HCT116 (cell line): ENCODE data around the gene CERS5. TPM values are rescaled to one million over a fixed set of nuclear protein-coding genes. Genes with fewer than 3 reads are reported as not detected.
A peak's percentile ranks its signal among the peaks of the same experiment; 100 is the strongest.

ENCODE experiments used
- ATAC-seq: fragments of 200-7000 bp; cut with Tn5 transposase; 2 replicates; pipeline ENCODE4 v1.9.1; 2020; ENCODE audit warnings: mild to moderate bottlenecking, moderate library complexity
- BruUV-seq: library from RNA; stranded (reverse); fragments of 400-500 nt; replicated peaks from 2 replicates; lab custom pipeline; 2021; lab: Mats Ljungman, UMichigan
- CTCF ChIA-PET: fragments of 300-600 bp; sonication (Branson Sonifier 250); formaldehyde crosslinking; loops from one replicate; lab custom pipeline; 2021; ENCODE audit warnings: antibody characterized with exemption; lab: Charles Lee
- POLR2A ChIA-PET: fragments of 300-600, 350-600 bp; sonication (Branson Sonifier 250); formaldehyde crosslinking; loops from one replicate; lab custom pipeline; 2021; ENCODE audit warnings: antibody characterized with exemption; lab: Charles Lee
- RAD21 ChIA-PET, 2 experiments: fragments of 300-600 bp; sonication (Branson Sonifier 250); formaldehyde crosslinking; loops; one replicate each; lab custom pipeline; 2023; ENCODE audit warnings: low total read pairs in 2 of 2; ENCODE audit not compliant: uncharacterized antibody in 2 of 2, unreplicated experiment in 2 of 2, low non-redundant PET in 1 of 2; lab: Charles Lee
- DNase-seq: peaks from one replicate; pipeline ENCODE4 v3.0.0-alpha.2; 2010; ENCODE audit warnings: low read depth, low spot score
- H2AFZ ChIP-seq: fragments of 200-600 bp; shearing (Covaris generic), sonication (generic); 2 replicates; pipeline ENCODE4 v1.6.1; 2017; ENCODE audit warnings: low read depth, mixed run types, mixed read lengths, antibody characterized with exemption, low read length; ENCODE audit not compliant: poor library complexity, severe bottlenecking
- H3K27ac ChIP-seq: 2 replicates; pipeline ENCODE4 v1.5.1; 2012; ENCODE audit warnings: low read depth, low read length
- H3K27me3 ChIP-seq: fragments of 200-600 bp; sonication (generic); 2 replicates; pipeline ENCODE4 v1.6.1; 2016; ENCODE audit warnings: mixed run types, low read length, mixed read lengths; ENCODE audit not compliant: insufficient read depth
- H3K36me3 ChIP-seq, 2 experiments: fragments of 200-500 bp in 1 of 2; fragments of 200-600 bp in 1 of 2; sonication (Bioruptor generic) in 1 of 2; sonication (generic) in 1 of 2; 2 replicates each; pipeline versions ENCODE4 v1.5.1 to v1.6.1; 2014 to 2016; ENCODE audit warnings: low read length in 2 of 2, inconsistent platforms in 1 of 2, mixed read lengths in 1 of 2, mixed run types in 1 of 2; ENCODE audit not compliant: insufficient read depth in 2 of 2, control insufficient read depth in 1 of 2
- H3K4me1 ChIP-seq, 2 experiments: fragments of 200-600 bp in 1 of 2; sonication (generic) in 1 of 2; 2 replicates each; pipeline versions ENCODE4 v1.5.1 to v1.6.1; 2012 to 2017; ENCODE audit warnings: low read length in 2 of 2, inconsistent platforms in 1 of 2, mild to moderate bottlenecking in 1 of 2, mixed read lengths in 1 of 2, mixed run types in 1 of 2, moderate library complexity in 1 of 2; ENCODE audit not compliant: insufficient read depth in 2 of 2, control insufficient read depth in 1 of 2
- H3K4me2 ChIP-seq: fragments of 200-600 bp; sonication (generic); 2 replicates; pipeline ENCODE4 v1.6.1; 2017; ENCODE audit warnings: mixed run types, low read length, mixed read lengths
- H3K4me3 ChIP-seq, 2 experiments: fragments of 200-600 bp in 1 of 2; sonication (generic) in 1 of 2; replicated peaks in 1 of 2; 2 replicates each; pipeline ENCODE4 v1.5.1; 2011 to 2016; ENCODE audit warnings: low read length in 2 of 2, control low read depth in 1 of 2, low read depth in 1 of 2, mild to moderate bottlenecking in 1 of 2, mixed read lengths in 1 of 2, mixed run types in 1 of 2
- H3K79me2 ChIP-seq: fragments of 200-600 bp; sonication (generic); 2 replicates; pipeline ENCODE4 v1.6.1; 2017; ENCODE audit warnings: mild to moderate bottlenecking, mixed run types, low read length, moderate library complexity, mixed read lengths; ENCODE audit not compliant: insufficient read depth
- H3K9ac ChIP-seq: fragments of 200-600 bp; sonication (generic); 2 replicates; pipeline ENCODE4 v1.6.1; 2016; ENCODE audit warnings: low read length, mixed read lengths
- H3K9me2 ChIP-seq: fragments of 200-600 bp; sonication (generic), shearing (Covaris generic); 2 replicates; pipeline ENCODE4 v1.6.1; 2017; ENCODE audit warnings: mixed run types, mild to moderate bottlenecking, moderate library complexity; ENCODE audit not compliant: insufficient read depth
- H3K9me3 ChIP-seq, 2 experiments: fragments of 200-500 bp in 1 of 2; fragments of 200-600 bp in 1 of 2; sonication (Bioruptor generic) in 1 of 2; sonication (generic) in 1 of 2; 2 replicates each; pipeline ENCODE4 v1.6.1; 2014 to 2017; ENCODE audit warnings: low read length in 2 of 2, mixed read lengths in 2 of 2, inconsistent platforms in 1 of 2, low read depth in 1 of 2, mild to moderate bottlenecking in 1 of 2, mixed run types in 1 of 2, moderate library complexity in 1 of 2; ENCODE audit not compliant: control insufficient read depth in 1 of 2, insufficient read depth in 1 of 2
- H4K20me1 ChIP-seq: fragments of 200-600 bp; sonication (generic), shearing (Covaris generic); 2 replicates; pipeline ENCODE4 v1.6.1; 2017; ENCODE audit warnings: mixed run types, mild to moderate bottlenecking, moderate library complexity; ENCODE audit not compliant: insufficient read depth
- CEBPB ChIP-seq: IDR thresholded peaks from 2 replicates; pipeline ENCODE4 v1.6.1; 2012; ENCODE audit warnings: low read depth
- JUND ChIP-seq: IDR thresholded peaks from 2 replicates; pipeline ENCODE4 v1.6.1; 2012
- MAX ChIP-seq: IDR thresholded peaks from 2 replicates; pipeline ENCODE4 v1.6.1; 2012
- POLR2A ChIP-seq: IDR thresholded peaks from 2 replicates; pipeline ENCODE4 v1.7.0; 2011; ENCODE audit warnings: borderline replicate concordance; ENCODE audit not compliant: insufficient read depth, insufficient read length; ENCODE audit errors: extremely low read depth
- POLR2AphosphoS5 ChIP-seq: IDR thresholded peaks from 2 replicates; pipeline ENCODE4 v1.6.1; 2011; ENCODE audit warnings: mild to moderate bottlenecking, low read depth, low read length, moderate library complexity
- RAD21 ChIP-seq: IDR thresholded peaks from 2 replicates; pipeline ENCODE4 v1.6.1; 2012; ENCODE audit warnings: low read depth, mild to moderate bottlenecking
- REST ChIP-seq: IDR thresholded peaks from 2 replicates; pipeline ENCODE4 v1.6.1; 2012; ENCODE audit warnings: low read depth
- SRF ChIP-seq: IDR thresholded peaks from 2 replicates; pipeline ENCODE4 v1.6.1; 2012; ENCODE audit warnings: low read depth
- intact Hi-C: fragments of 100-400 bp; cut with micrococcal nuclease; formaldehyde crosslinking; loops from 2 replicates; pipeline ENCODE4 v1.10.0; 2022
- total RNA-seq: library from RNA; stranded (reverse); gene quantifications from one replicate; pipeline ENCODE4 v1.2.1, GENCODE V29; 2021; ENCODE audit not compliant: unreplicated experiment
- TF ChIP-seq, protein P1 (sequence below): IDR thresholded peaks from 2 replicates; pipeline ENCODE4 v1.6.1; 2012
- TF ChIP-seq, protein P2 (sequence below), 3 experiments: fragments of 200-600 bp in 1 of 3; sonication (generic) in 1 of 3; IDR thresholded peaks in 2 of 3; conservative IDR thresholded peaks in 1 of 3; 2 replicates each; pipeline ENCODE4 v1.5.1; 2012 to 2017; ENCODE audit warnings: low read depth in 2 of 3, low read length in 2 of 3, antibody characterized with exemption in 1 of 3, borderline replicate concordance in 1 of 3, control low read depth in 1 of 3, mild to moderate bottlenecking in 1 of 3, mixed read lengths in 1 of 3, mixed run types in 1 of 3, moderate library complexity in 1 of 3; ENCODE audit not compliant: insufficient read depth in 1 of 3

CERS5 gene
- total RNA-seq, 1 experiment from 2014 or later, result 33.4 TPM

DNA sequence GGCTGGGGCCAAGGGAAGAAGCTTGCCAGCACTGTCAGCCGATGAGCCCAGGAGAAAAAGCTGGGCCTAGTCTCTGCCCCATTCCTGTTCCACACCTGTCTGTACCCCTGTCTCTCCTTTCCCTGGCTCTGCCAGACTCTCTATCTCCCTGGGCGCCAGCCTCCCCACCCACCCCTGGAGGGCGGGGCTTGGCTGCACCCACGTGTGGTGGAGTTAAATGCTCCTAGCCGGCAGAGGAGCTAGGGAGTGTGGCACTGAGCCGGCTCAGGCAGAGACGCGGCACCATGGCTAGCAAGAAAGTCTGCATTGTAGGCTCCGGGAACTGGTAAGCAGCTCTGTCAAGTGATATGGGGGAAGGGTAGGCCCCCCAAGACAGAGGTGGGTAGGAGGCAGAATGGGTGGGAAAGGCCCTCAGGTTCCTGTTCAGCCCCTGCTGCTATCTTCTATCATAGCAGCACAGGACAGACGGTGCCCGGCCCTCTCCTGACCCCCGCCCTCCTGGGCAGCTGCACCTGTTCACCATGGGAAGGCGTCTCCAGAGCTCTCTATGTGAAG lies 63.3 kb downstream of the CERS5 start, which contains the start of gene GPD1:
Gene GPD1 (plus strand): TSS at position 242 of the 555 bp plus-strand sequence. CDS start 43 bp downstream, at position 285.
- Histone ChIP-seq H4K20me1 (no peaks in the 10 kb centered on the region), H3K27ac (no peak within 1 kb of the TSS), H3K9me3 (no peaks in the 10 kb centered on the region), H3K4me2 (peak within 1 kb of the TSS; percentile 60), H3K4me3 (peak within 1 kb of the TSS; percentile 5 to 35; a peak in 1 of 4 replicates), H3K9ac (peak within 1 kb of the TSS; percentile 3; the same call in 1 of the 2 replicates), H3K79me2 (no peaks in the 10 kb centered on the region), H3K27me3 (no peaks in the 10 kb centered on the region), H3K9me2 (no peaks in the 10 kb centered on the region), H3K4me1 (peaks cover 10 to 13% of the 10 kb centered on the region in 2 experiments), H3K36me3 (peaks cover 8 to 11% of the 10 kb centered on the region in 2 experiments; a peak in 3 of 4 replicates), H2AFZ (peak within 1 kb of the TSS; percentile 4)
- peak; percentile 96 for ATAC-seq
- ChIA-PET CTCF (interaction anchor here (0.9 to 1.4 kb wide), 5 partner anchors 8 to 72 kb away, joined by 3 to 8 read pairs (median 4); partner anchors contain the start of genes CERS5, COX14 and SMARCD1), POLR2A (interaction anchor here (1.4 kb wide), 1 partner anchor 8 kb away, joined by 5 read pairs; the partner anchor contains the start of gene COX14), RAD21 (interaction anchor here in 1 of 2 experiments (0.5 to 1.5 kb wide), 2 partner anchors 12 to 210 kb away, joined by 3 to 9 read pairs; no protein-coding TSS in a partner anchor)
- BruUV-seq, result no TSS peak
- TF ChIP-seq CEBPB (no peak), SRF (no peak), RAD21 (no peak), JUND (no peak), REST (no peak), POLR2AphosphoS5 (peak; percentile 35; the same call in 1 of the 2 replicates), MAX (peak; percentile 77), POLR2A (no peak)
- TF ChIP-seq, protein P1, sequence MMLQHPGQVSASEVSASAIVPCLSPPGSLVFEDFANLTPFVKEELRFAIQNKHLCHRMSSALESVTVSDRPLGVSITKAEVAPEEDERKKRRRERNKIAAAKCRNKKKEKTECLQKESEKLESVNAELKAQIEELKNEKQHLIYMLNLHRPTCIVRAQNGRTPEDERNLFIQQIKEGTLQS, result no peak
- TF ChIP-seq, protein P2, sequence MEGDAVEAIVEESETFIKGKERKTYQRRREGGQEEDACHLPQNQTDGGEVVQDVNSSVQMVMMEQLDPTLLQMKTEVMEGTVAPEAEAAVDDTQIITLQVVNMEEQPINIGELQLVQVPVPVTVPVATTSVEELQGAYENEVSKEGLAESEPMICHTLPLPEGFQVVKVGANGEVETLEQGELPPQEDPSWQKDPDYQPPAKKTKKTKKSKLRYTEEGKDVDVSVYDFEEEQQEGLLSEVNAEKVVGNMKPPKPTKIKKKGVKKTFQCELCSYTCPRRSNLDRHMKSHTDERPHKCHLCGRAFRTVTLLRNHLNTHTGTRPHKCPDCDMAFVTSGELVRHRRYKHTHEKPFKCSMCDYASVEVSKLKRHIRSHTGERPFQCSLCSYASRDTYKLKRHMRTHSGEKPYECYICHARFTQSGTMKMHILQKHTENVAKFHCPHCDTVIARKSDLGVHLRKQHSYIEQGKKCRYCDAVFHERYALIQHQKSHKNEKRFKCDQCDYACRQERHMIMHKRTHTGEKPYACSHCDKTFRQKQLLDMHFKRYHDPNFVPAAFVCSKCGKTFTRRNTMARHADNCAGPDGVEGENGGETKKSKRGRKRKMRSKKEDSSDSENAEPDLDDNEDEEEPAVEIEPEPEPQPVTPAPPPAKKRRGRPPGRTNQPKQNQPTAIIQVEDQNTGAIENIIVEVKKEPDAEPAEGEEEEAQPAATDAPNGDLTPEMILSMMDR (IDR thresholded peaks at IDR 0.05 in 2 of 3, conservative IDR thresholded peaks at IDR 0.05 in 1 of 3; ENCODE audit: borderline replicate concordance in 1 of 3, insufficient read depth in 1 of 3, low read depth in 2 of 3, low read length in 2 of 3), result no peak
- intact Hi-C loops, result no loop called here
- DNase-seq, result peak; percentile 16
